Progenitor cell of endocrine pancreas (in vitro differentiated cells): Measurements from ENCODE around the gene TLK1. TPM values are rescaled to one million over a fixed set of nuclear protein-coding genes. Genes with fewer than 3 reads are reported as not detected.

Experiments used
- DNase-seq: peaks from one replicate; pipeline ENCODE4 v3.0.0; 2021; ENCODE audit warnings: low spot score; ENCODE audit not compliant: unreplicated experiment
- H3K27ac Mint-ChIP-seq: 2 replicates; pipeline ENCODE4 v1.8.0; 2021; ENCODE audit warnings: mild to moderate bottlenecking, moderate library complexity, mixed read lengths
- H3K27me3 Mint-ChIP-seq: 2 replicates; pipeline ENCODE4 v1.8.0; 2021; ENCODE audit warnings: mixed read lengths
- H3K36me3 Mint-ChIP-seq: 2 replicates; pipeline ENCODE4 v1.8.0; 2022; ENCODE audit warnings: mixed read lengths; ENCODE audit not compliant: insufficient read depth
- H3K4me1 Mint-ChIP-seq: 2 replicates; pipeline ENCODE4 v1.8.0; 2021; ENCODE audit warnings: low read depth, mixed read lengths
- H3K4me3 Mint-ChIP-seq: 2 replicates; pipeline ENCODE4 v1.8.0; 2021; ENCODE audit warnings: low read depth, mild to moderate bottlenecking, moderate library complexity, mixed read lengths
- H3K9me3 Mint-ChIP-seq: 2 replicates; pipeline ENCODE4 v1.8.0; 2021; ENCODE audit warnings: low read depth, mixed read lengths
- total RNA-seq: library from RNA; stranded (reverse); gene quantifications from 2 replicates; pipeline ENCODE4 v1.2.1, GENCODE V29; 2021
- TF ChIP-seq, protein P1 (sequence below): fragments of 200-600 bp; sonication (generic); IDR thresholded peaks from one replicate; pipeline ENCODE4 v1.5.0; 2021; ENCODE audit warnings: antibody characterized with exemption, mild to moderate bottlenecking; ENCODE audit not compliant: unreplicated experiment

Gene TLK1
- total RNA-seq, 1 donor from 2014 or later = 75.2 TPM

- TF ChIP-seq, protein P1, sequence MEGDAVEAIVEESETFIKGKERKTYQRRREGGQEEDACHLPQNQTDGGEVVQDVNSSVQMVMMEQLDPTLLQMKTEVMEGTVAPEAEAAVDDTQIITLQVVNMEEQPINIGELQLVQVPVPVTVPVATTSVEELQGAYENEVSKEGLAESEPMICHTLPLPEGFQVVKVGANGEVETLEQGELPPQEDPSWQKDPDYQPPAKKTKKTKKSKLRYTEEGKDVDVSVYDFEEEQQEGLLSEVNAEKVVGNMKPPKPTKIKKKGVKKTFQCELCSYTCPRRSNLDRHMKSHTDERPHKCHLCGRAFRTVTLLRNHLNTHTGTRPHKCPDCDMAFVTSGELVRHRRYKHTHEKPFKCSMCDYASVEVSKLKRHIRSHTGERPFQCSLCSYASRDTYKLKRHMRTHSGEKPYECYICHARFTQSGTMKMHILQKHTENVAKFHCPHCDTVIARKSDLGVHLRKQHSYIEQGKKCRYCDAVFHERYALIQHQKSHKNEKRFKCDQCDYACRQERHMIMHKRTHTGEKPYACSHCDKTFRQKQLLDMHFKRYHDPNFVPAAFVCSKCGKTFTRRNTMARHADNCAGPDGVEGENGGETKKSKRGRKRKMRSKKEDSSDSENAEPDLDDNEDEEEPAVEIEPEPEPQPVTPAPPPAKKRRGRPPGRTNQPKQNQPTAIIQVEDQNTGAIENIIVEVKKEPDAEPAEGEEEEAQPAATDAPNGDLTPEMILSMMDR = no peak
- Mint-ChIP-seq H3K27ac (no peak overlapping the region), H3K27me3 (no peaks in the 10 kb centered on the region), H3K4me1 (peaks cover 22% of the 10 kb centered on the region), H3K9me3 (no peaks in the 10 kb centered on the region), H3K4me3 (no peak overlapping the region), H3K36me3 (no peaks in the 10 kb centered on the region)
- no peak for DNase-seq
Measured at GRCh38 chr2:171136024-171136423, 24.7 kb downstream of the TLK1 start.

- Mint-ChIP-seq H3K36me3 (no peaks in the 10 kb centered on the region), H3K4me3 (no peak overlapping the region), H3K27ac (peak overlapping the region; percentile 5), H3K4me1 (peaks cover 18% of the 10 kb centered on the region), H3K9me3 (no peaks in the 10 kb centered on the region), H3K27me3 (no peaks in the 10 kb centered on the region)
- TF ChIP-seq, protein P1 = no peak
- no peak for DNase-seq
Measured at GRCh38 chr2:171134624-171135230, 26.0 kb downstream of the TLK1 start.

- DNase-seq = no peak
- no peaks in the 10 kb centered on the region for H3K36me3 Mint-ChIP-seq
- H3K9me3 Mint-ChIP-seq = no peaks in the 10 kb centered on the region
- TF ChIP-seq, protein P1 = no peak
- H3K27ac Mint-ChIP-seq = no peak overlapping the region
- peaks cover 16% of the 10 kb centered on the region for H3K4me1 Mint-ChIP-seq
- no peaks in the 10 kb centered on the region for H3K27me3 Mint-ChIP-seq
- no peak overlapping the region for H3K4me3 Mint-ChIP-seq
Measured at GRCh38 chr2:171132086-171132485, 28.6 kb downstream of the TLK1 start.

GRCh38 chr2:171128461-171128860, 32.2 kb downstream of the TLK1 start:
- Mint-ChIP-seq H3K9me3 (no peaks in the 10 kb centered on the region), H3K4me3 (no peak overlapping the region), H3K27me3 (no peaks in the 10 kb centered on the region), H3K27ac (no peak overlapping the region), H3K4me1 (peaks cover 1% of the 10 kb centered on the region), H3K36me3 (no peaks in the 10 kb centered on the region)
- TF ChIP-seq, protein P1 = no peak
- DNase-seq = no peak

DNA sequence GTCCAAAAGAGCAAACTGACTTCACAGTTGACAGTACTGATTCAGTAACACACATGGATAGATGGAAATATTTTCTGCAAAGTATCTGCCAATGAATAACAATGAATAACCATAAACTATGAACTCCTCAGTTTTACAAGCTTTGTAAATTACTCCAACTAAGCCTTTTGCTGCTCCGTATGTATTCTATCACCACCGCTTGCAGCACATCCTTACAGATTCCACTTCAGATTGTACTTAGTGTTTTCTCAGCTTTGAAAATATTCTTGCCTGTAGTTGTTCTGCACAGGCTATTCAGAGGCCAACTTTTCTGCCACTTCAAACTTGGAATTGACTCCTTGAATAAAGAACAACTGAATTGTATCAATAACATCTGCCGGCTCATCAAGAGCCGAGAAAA, 36.2 kb downstream of the TLK1 start:
- Mint-ChIP-seq H3K27me3 (no peaks in the 10 kb centered on the region), H3K27ac (no peak overlapping the region), H3K4me1 (no peaks in the 10 kb centered on the region), H3K9me3 (no peaks in the 10 kb centered on the region), H3K4me3 (no peak overlapping the region), H3K36me3 (no peaks in the 10 kb centered on the region)
- no peak for DNase-seq
- TF ChIP-seq, protein P1 = no peak
